GM12891 (cell line): ENCODE data around the gene LTBP1.

ENCODE experiments used
- POLR2A ChIP-seq: IDR thresholded peaks from 2 replicates; pipeline ENCODE4 v1.6.1; 2011; ENCODE audit warnings: low read depth, low read length, control low read depth
- POLR2AphosphoS5 ChIP-seq: IDR thresholded peaks from 2 replicates; pipeline ENCODE4 v1.6.1; 2011; ENCODE audit warnings: low read depth, low read length, control low read depth
- TAF1 ChIP-seq: IDR thresholded peaks from 2 replicates; pipeline ENCODE4 v1.6.1; 2011; ENCODE audit warnings: low read depth, low read length, control low read depth

- no peak for TF ChIP-seq POLR2AphosphoS5
- no peak for TF ChIP-seq TAF1
- no peak for TF ChIP-seq POLR2A
Measured at GRCh38 chr2:33056170-33056569, 109.4 kb downstream of the LTBP1 start.
